GM19351 (cell line): ENCODE data around the gene OOSP2.
"Not testable (repeated sequence)": the region's sequence is repeated elsewhere in the genome, so short reads cannot be mapped to it uniquely, and the experiment has no call there.

Experiments used
- ATAC-seq: cut with Tn5 transposase; IDR thresholded peaks from one replicate; pipeline ENCODE4 v1.9.1; 2021; ENCODE audit warnings: mild to moderate bottlenecking, moderate library complexity; ENCODE audit not compliant: unreplicated experiment

Gene OOSP2

DNA sequence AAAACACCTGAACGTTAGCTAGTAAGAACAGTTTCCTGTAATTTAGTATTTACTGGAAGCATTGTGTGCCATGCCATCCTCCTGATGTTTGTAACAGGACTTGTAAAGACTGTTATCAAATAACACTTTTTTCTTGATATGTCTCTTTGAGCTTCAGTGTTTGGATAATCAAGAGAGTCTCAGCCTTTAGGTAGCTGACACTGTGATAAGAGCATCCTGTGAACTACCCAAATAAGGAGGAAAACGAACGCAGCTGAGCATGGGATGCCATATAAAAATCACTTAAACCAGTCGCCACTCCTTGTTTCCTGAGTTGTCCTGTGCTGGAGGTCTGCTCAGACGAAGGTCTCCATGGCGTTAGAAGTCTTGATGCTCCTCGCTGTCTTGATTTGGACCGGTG, at the start of gene OOSP2:
Gene OOSP2 (plus strand): TSS at position 301 of the 400 bp plus-strand sequence. CDS start 51 bp downstream, at position 352.
- ATAC-seq, result no peak

DNA sequence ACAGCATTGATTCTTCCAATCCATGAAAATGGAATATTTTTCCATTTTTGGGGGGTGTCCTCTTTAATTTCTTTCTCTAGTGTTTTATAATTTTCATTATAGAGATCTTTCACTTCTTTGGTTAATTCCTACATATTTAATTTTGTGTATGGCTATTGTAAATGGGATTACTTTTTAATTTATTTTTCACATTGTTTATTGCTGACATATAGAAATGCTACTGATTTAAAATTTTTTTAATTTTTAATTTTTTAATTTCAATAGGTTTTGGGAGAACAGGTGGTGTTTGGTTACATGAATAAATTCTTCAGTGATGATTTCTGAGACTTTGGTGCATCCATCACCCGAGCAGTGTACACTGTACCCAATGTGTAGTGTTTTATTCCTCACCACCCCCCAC, 49.8 kb upstream of the OOSP2 start:
- ATAC-seq, result no peak

GRCh38 chr11:59992425-59992824, 47.8 kb upstream of the OOSP2 start:
- ATAC-seq, result no peak

GRCh38 chr11:59997800-59998199, 42.4 kb upstream of the OOSP2 start:
- ATAC-seq, result no peak

GRCh38 chr11:59999691-60000090, 40.5 kb upstream of the OOSP2 start:
- no peak for ATAC-seq

GRCh38 chr11:60003729-60004128, 36.5 kb upstream of the OOSP2 start:
- no peak for ATAC-seq

DNA sequence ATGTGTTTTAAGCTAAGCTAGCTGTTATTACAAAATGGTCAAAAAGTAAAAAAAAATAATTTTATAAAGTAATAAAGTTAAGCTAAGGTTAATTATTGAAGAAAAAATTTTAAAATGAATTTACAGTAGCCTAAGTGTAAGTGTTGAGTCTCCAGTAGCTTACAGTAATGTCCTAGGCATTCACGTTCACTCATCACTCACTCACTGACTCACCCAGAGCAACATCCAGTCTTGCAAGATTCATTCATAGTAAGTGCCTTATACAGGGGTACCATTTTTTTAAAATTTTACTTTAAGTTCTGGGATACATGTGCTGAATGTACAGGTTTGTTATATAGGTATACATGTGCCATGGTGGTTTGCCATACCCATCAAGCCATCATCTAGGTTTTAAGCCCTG, 34.8 kb upstream of the OOSP2 start:
- no peak for ATAC-seq

- ATAC-seq, result no peak
Measured at GRCh38 chr11:60016881-60017280, 23.3 kb upstream of the OOSP2 start, which contains the start of gene OOSP4B. Gene OOSP4B (plus strand): TSS chr11:60017181.

DNA sequence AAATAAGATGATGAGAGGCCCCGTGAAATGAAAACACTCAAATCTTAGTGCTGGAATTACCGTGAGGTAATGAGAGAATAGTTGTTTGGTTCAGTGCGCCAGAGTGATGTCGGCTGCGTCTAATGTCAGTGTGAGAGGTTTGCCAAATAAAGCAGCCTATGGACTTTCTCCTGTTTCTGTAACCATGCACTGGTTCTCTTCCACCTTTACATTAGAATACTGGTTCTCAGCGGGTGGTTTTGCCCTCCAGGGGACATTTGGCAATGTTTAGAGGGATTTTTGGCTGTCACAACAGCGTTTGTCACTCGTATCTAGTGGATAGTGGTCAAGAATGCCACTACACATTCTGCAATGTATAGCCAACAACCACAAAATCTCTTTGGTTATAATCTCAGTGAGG, 22.2 kb upstream of the OOSP2 start:
- no peak for ATAC-seq

GRCh38 chr11:60020376-60020775, 19.8 kb upstream of the OOSP2 start:
- not testable (repeated sequence) for ATAC-seq

GRCh38 chr11:60029015-60029632, 11.1 kb upstream of the OOSP2 start:
- no peak for ATAC-seq

GRCh38 chr11:60050422-60050821, 10.2 kb downstream of the OOSP2 start:
- not testable (repeated sequence) for ATAC-seq

DNA sequence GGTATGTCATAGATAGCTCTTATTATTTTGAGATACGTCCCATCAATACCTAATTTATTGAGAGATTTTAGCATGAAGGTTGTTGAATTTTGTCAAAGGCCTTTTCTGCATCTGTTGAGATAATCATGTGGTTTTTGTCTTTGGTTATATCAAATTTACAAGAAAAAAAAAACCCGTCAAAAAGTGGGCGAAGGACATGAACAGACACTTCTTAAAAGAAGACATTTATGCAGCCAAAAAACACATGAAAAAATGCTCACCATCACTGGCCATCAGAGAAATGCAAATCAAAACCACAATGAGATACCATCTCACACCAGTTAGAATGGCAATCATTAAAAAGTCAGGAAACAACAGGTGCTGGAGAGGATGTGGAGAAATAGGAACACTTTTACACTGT, 10.6 kb downstream of the OOSP2 start:
- ATAC-seq, result not testable (repeated sequence)

DNA sequence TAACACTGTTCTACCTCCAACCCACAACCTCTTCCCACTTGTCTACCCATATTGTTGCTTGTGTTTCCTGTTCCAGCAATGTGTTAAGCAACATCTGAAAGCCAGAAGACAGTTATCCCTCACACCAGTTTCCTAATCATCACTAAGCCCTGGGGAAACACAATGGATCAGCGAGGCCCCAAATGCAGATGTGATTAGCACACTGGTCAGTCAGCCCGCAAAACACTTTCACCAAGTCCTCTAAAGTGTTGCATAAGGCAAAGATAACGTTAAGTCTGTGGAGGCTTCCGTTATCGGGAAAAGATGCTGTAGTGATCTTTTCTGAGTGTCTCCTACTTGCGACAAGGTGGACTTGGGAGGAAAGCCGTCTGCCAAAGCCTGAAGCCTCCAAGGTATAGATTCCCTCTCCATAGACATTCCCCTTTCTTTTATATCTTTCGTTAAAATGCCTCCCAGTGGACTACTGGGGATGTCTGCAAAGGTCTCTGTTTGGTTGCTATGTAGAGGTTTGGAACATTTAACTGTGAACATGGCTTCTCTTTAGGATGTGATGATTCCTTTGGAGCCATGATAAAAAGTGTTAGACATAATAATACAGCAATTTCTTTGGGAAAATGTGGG, 16.2 kb downstream of the OOSP2 start, which contains the start of gene MS4A3:
Gene MS4A3 (plus strand): TSS at position 317 of the 621 bp plus-strand sequence. CDS start 4,496 bp downstream, outside the sequence.
- no peak for ATAC-seq

GRCh38 chr11:60059052-60059451, 18.8 kb downstream of the OOSP2 start:
- no peak for ATAC-seq

GRCh38 chr11:60059521-60060240, 19.5 kb downstream of the OOSP2 start:
- ATAC-seq, result no peak

DNA sequence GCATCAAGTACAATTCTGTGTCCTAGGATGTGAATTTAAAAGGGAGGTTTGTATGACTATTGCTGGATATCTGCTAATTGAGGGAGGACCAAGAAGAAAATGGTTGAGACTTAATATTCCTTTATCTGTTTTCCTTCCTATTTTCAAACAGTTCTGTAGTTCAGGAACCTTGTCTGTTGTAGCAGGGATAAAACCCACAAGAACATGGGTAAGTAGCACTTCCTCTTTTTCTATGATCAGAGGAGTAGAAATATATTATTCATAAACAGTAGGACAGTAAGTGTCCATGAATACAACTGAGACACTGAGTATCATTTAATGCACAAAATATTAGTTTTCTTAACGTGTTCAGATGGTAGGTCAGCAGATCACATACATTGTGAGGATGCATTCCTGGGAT, 23.9 kb downstream of the OOSP2 start:
- no peak for ATAC-seq

DNA sequence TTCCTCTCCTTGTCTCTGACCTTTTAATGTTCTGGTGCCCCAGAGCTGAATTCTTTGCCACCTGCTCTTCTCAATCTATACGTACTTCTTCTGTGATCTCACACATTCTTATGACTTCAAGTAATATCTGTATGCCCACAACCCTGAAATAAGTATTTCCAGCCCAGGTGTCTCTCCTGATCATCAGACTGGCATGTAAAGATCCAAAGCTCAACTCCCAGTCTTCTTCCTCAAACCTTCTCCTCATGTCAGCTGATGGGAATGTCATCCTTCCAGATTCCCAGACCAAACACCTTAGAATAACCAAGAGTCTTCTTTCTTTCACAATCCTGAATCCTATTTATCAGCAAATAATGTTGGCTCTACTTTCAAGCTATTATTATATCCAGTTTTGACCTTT, 25.6 kb downstream of the OOSP2 start:
- ATAC-seq, result no peak

GRCh38 chr11:60069450-60069849, 29.2 kb downstream of the OOSP2 start:
- ATAC-seq, result no peak

DNA sequence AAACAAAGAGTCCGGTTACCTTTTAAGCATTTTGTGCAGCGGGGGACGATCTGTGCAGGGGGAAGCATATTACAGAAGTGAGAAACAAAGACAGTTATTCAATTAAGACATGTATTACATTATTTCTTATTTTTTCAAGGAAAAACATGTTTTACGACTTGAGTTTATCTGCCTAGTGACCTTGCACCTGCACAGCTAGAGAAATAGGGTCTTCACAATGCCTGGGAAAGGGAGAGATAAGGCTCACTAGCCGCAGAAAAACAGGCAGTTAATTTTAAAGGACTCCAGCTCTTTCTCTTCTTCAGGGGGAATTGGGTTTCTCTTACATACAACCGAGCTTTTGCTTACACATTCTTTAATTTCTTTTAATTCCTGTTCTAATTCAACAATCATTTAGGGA, 31.4 kb downstream of the OOSP2 start:
- ATAC-seq, result not testable (repeated sequence)

- ATAC-seq, result no peak
Measured at GRCh38 chr11:60077216-60077817, 37.1 kb downstream of the OOSP2 start.

DNA sequence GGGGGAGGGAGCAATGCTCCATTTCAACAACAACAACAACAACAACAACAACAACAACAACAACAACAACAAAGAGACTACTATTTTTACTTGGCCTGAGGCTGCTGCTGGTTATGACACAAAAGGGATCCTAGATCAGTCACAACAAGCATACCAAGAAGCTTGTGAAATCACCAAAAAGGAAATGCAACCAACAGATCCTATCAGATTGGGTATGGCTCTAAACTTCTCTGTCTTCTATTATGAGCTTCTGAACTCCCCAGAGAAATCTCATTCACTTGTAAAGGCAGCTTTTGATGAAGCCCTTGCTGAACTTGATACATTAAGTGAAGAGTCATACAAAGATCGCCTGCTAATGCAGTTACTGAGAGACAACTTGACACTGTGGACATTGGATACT, 37.8 kb downstream of the OOSP2 start:
- no peak for ATAC-seq
